ENCODE measurements around the gene IGF1R. TPM values are rescaled to one million over a fixed set of nuclear protein-coding genes. Genes with fewer than 3 reads are reported as not detected.

The IGF1R gene
- total RNA-seq, 3 donors from 2014 or later = 34.7 to 65.2 (median 47.7) TPM

DNA sequence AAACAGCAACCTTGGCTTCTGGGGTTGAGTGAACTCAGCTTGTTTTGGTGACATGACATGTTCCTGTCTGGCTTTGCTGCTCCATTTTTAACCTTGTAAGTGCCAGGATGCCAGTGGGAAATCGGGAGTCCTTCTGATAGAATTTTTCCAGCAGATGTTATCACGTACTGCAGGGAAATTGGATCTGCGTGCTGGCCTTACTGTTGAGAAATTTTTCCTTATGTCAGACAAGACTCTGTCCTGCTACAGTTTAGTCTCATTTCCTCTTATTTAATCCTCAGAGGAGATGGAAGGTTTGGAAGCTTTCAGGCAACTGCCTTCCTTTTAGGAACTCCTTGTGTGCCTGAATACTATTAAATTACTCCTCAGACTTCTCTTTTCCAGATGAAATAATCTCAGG, 278.7 kb downstream of the IGF1R start:
- H3K4me1 ChIP-seq (ENCODE audit: low read depth) = no peaks in the 10 kb centered on the region
- TF ChIP-seq CTCF (IDR thresholded peaks at IDR 0.05) = no peak
- H3K9me3 ChIP-seq = no peaks in the 10 kb centered on the region
- DNase-seq = no peak
- no peak overlapping the region for H3K4me3 ChIP-seq
- no peak for ATAC-seq
- H3K36me3 ChIP-seq (ENCODE audit: low read depth) = no peaks in the 10 kb centered on the region
- intact Hi-C loops (cut with DNase I, micrococcal nuclease) = no loop called here

- no peaks in the 10 kb centered on the region for H3K36me3 ChIP-seq (ENCODE audit: low read depth)
- no peak for TF ChIP-seq CTCF (IDR thresholded peaks at IDR 0.05)
- intact Hi-C loops (cut with DNase I, micrococcal nuclease) = no loop called here
- H3K4me1 ChIP-seq (ENCODE audit: low read depth) = no peaks in the 10 kb centered on the region
- no peaks in the 10 kb centered on the region for H3K9me3 ChIP-seq
- no peak for ATAC-seq
- DNase-seq = no peak
- H3K4me3 ChIP-seq = no peak overlapping the region
Measured at GRCh38 chr15:98927996-98928395, 279.7 kb downstream of the IGF1R start.

DNA sequence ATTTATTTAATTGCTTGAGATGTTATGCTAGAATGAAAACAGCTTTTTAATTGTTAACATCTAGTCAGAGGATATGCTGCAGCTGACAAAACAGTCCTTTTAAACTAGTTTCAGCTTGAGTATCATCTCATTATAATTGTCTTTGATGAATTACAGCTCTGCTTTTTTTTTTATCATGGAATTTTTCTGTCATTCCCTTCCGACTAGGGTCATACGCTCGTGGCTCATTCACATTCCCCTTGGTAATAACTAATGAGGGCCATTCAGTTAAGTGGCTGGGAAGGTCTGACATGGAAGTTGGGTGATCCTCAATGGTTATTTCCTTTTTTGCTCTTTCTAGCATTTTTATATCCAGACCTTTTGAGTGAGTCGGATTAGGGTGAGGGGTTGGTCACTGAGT, 282.2 kb downstream of the IGF1R start:
- ATAC-seq (no peak), DNase-seq (no peak)
- Histone ChIP-seq H3K4me1 (ENCODE audit: low read depth) (no peaks in the 10 kb centered on the region), H3K4me3 (no peak overlapping the region), H3K9me3 (no peaks in the 10 kb centered on the region), H3K36me3 (ENCODE audit: low read depth) (no peaks in the 10 kb centered on the region)
- intact Hi-C loops (cut with DNase I, micrococcal nuclease) = no loop called here
- no peak for TF ChIP-seq CTCF (IDR thresholded peaks at IDR 0.05)

DNA sequence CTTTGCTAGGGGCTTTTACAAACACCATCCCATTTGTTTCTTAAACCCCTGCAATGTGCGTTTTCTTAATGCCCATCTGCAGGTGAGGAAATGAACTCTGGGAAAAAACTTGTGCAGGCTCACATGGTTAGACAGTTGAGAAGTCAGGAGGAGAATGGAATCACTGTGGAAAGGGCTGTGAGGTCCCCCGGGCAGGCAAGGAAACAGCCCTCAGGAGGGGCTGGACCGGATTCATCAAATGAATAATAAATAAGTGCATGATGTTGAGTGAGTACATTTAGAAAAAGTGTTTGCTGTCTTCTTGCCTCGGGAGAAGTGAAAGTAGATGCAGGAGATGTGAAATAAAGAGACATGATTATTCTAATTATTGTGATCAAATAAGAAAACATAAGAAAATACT, 282.7 kb downstream of the IGF1R start:
- TF ChIP-seq CTCF (IDR thresholded peaks at IDR 0.05) = no peak
- no peaks in the 10 kb centered on the region for H3K4me1 ChIP-seq (ENCODE audit: low read depth)
- H3K36me3 ChIP-seq (ENCODE audit: low read depth) = no peaks in the 10 kb centered on the region
- H3K4me3 ChIP-seq = no peak overlapping the region
- intact Hi-C loops (cut with DNase I, micrococcal nuclease) = no loop called here
- no peaks in the 10 kb centered on the region for H3K9me3 ChIP-seq
- no peak for DNase-seq
- no peak for ATAC-seq

DNA sequence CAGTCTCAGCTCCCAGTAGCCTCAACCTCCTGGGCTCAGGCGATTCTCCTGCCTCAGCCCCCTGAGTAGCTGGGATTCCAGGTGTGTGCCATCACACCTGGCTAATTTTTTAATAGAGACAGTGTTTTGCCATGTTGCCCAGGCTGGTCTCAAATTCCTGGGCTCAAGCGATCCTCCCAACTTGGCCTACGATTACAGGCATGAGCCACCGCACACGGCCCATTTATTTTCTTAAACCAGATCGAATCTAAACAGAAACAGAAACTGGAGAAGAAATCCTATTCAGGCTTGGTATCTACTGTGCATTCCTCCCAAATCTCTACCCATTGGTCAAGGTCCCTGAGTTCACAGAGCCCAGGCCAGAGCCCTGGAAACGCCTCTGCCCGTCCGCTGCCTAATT, 285.1 kb downstream of the IGF1R start:
- no peak for TF ChIP-seq CTCF (IDR thresholded peaks at IDR 0.05)
- H3K4me3 ChIP-seq = no peak overlapping the region
- no peaks in the 10 kb centered on the region for H3K36me3 ChIP-seq (ENCODE audit: low read depth)
- no peaks in the 10 kb centered on the region for H3K4me1 ChIP-seq (ENCODE audit: low read depth)
- intact Hi-C loops (cut with DNase I, micrococcal nuclease) = no loop called here
- ATAC-seq = no peak
- no peaks in the 10 kb centered on the region for H3K9me3 ChIP-seq
- no peak for DNase-seq

DNA sequence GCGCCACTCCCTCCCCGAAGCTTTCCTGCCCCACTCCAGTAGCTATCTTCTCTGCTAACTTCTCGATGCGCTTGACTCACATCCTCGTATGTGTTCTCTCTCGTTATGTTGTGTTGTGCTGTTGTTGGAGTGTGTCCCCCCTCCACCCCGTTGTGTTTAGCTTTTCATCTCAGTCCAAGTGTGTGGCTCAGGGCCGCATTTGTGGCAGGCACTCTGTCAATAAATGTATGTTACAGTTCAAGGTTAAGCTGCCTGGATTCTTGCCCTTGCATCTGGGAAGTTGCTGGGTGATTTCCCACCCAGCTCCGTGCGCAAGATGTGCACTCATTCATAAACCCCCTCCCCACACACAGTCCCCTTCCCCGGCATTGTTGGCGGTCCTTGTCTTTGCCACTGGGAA, 287.4 kb downstream of the IGF1R start:
- H3K4me1 ChIP-seq (ENCODE audit: low read depth) = no peaks in the 10 kb centered on the region
- TF ChIP-seq CTCF (IDR thresholded peaks at IDR 0.05) = no peak
- no peaks in the 10 kb centered on the region for H3K36me3 ChIP-seq (ENCODE audit: low read depth)
- ATAC-seq = no peak
- H3K9me3 ChIP-seq = no peaks in the 10 kb centered on the region
- no peak for DNase-seq
- intact Hi-C loops (cut with DNase I, micrococcal nuclease) = no loop called here
- H3K4me3 ChIP-seq = no peak overlapping the region
